Glutamatergic neuron (in vitro differentiated cells): ENCODE measurements around the gene FZD1. TPM values are rescaled to one million over a fixed set of nuclear protein-coding genes. Genes with fewer than 3 reads are reported as not detected.

Source experiments
- DNase-seq: peaks from one replicate; pipeline ENCODE4 v3.0.0; 2022
- H3K27ac Mint-ChIP-seq: one replicate; pipeline ENCODE4 v1.8.0; 2020; ENCODE audit warnings: mild to moderate bottlenecking, mixed read lengths, inconsistent platforms; ENCODE audit not compliant: unreplicated experiment
- H3K27me3 Mint-ChIP-seq: one replicate; pipeline ENCODE4 v1.8.0; 2020; ENCODE audit warnings: mild to moderate bottlenecking, moderate library complexity, mixed read lengths, inconsistent platforms; ENCODE audit not compliant: unreplicated experiment
- H3K36me3 Mint-ChIP-seq: one replicate; pipeline ENCODE4 v1.8.0; 2020; ENCODE audit warnings: mild to moderate bottlenecking, mixed read lengths, inconsistent platforms; ENCODE audit not compliant: unreplicated experiment
- H3K4me1 Mint-ChIP-seq: one replicate; pipeline ENCODE4 v1.8.0; 2020; ENCODE audit warnings: mild to moderate bottlenecking, low read depth, mixed read lengths, inconsistent platforms; ENCODE audit not compliant: unreplicated experiment
- H3K4me3 Mint-ChIP-seq: one replicate; pipeline ENCODE4 v1.8.0; 2020; ENCODE audit warnings: mild to moderate bottlenecking, mixed read lengths, inconsistent platforms; ENCODE audit not compliant: unreplicated experiment
- H3K9me3 Mint-ChIP-seq: one replicate; pipeline ENCODE4 v1.8.0; 2020; ENCODE audit warnings: mild to moderate bottlenecking, moderate library complexity, mixed read lengths, inconsistent platforms; ENCODE audit not compliant: unreplicated experiment
- CTCF ChIP-seq: fragments of 200-600 bp; sonication (generic); IDR thresholded peaks from one replicate; pipeline ENCODE4 v1.5.0; 2021; ENCODE audit not compliant: partially characterized antibody, unreplicated experiment
- total RNA-seq: library from RNA; stranded (reverse); fragmentation: NEBNext Ultra II Directional; extraction: Animal tissue kit (Norgen Biotek cat#: 25700); gene quantifications from one replicate; pipeline ENCODE4 v1.2.1, GENCODE V29; 2021; ENCODE audit not compliant: unreplicated experiment

FZD1 gene
- total RNA-seq, 1 donor from 2014 or later, result 4.9 TPM

DNA sequence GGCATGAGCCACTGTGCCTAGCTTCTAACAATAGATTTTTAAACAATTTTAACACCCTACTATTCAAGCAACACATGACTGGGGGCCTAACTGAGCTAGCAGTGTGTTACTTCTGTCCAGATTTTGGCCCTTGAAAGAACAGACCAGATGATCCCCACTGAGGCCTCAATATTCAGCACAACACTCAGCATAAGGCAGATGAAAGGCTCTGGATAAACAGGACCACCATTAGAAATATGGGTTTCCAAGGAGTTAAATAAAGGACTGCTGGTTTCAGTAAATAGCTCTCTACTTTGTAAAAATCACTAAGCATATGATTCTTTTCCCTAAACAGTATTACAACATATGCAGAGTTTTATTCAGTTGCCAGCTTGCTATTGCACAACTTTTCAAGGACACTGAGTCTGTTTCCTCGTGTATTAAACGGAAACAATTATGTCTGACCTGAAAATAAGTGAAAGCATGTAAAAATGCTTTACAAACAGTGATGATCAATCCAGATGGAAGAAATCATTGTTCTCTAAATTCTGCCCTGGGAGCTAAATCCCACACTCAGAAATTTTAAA lies 23.8 kb upstream of the FZD1 start:
- Mint-ChIP-seq H3K4me1 (no peaks in the 10 kb centered on the region), H3K9me3 (no peaks in the 10 kb centered on the region), H3K36me3 (peaks cover 5% of the 10 kb centered on the region), H3K27ac (no peak overlapping the region), H3K27me3 (no peaks in the 10 kb centered on the region), H3K4me3 (no peak overlapping the region)
- no peak for TF ChIP-seq CTCF
- DNase-seq, result no peak

GRCh38 chr7:91242097-91242844 lies 22.0 kb upstream of the FZD1 start:
- Mint-ChIP-seq H3K9me3 (no peaks in the 10 kb centered on the region), H3K4me1 (no peaks in the 10 kb centered on the region), H3K27ac (no peak overlapping the region), H3K4me3 (no peak overlapping the region), H3K27me3 (no peaks in the 10 kb centered on the region), H3K36me3 (peaks cover 5% of the 10 kb centered on the region)
- DNase-seq, result no peak
- no peak for TF ChIP-seq CTCF

DNA sequence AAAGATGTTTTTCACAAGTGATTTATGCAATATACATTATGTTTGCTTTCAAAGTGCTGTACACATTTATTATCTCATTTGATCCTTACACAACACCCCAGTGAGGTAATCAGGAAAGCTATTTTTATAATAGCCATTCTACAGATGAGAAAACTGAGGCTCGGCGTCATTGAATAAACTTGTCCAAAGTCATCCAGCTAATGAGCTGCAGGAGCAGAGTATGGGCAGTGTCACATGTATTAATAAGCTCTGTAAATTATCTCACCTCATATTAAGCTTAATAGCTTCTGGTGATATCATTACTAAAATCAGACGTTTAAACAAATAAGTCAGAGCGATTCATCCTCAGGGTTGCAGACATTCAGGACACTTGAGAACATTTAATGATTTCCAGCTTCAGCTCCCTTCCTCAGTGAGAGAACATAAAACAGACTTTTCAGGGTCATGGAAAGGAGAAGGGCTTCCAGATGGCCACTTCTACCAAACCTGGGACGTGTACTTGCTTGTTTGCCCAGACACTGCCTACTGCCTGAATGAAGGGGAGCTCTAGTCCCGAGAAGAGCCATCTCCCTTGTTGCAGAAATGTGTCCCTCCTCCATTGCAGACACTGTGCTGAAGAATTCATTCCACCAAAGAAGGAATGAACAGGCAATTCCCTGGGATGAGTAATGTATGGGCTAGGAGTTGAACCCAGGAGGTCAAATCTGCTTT lies 20.5 kb upstream of the FZD1 start:
- no peak for DNase-seq
- H3K27me3 Mint-ChIP-seq, result no peaks in the 10 kb centered on the region
- no peak for TF ChIP-seq CTCF
- no peaks in the 10 kb centered on the region for H3K4me1 Mint-ChIP-seq
- no peak overlapping the region for H3K27ac Mint-ChIP-seq
- H3K4me3 Mint-ChIP-seq, result no peak overlapping the region
- peaks cover 5% of the 10 kb centered on the region for H3K36me3 Mint-ChIP-seq
- peaks cover 1% of the 10 kb centered on the region for H3K9me3 Mint-ChIP-seq

GRCh38 chr7:91247500-91247899 lies 16.7 kb upstream of the FZD1 start:
- Mint-ChIP-seq H3K4me1 (no peaks in the 10 kb centered on the region), H3K4me3 (no peak overlapping the region), H3K36me3 (peaks cover 5% of the 10 kb centered on the region), H3K9me3 (peaks cover 1% of the 10 kb centered on the region), H3K27ac (no peak overlapping the region), H3K27me3 (no peaks in the 10 kb centered on the region)
- no peak for DNase-seq
- TF ChIP-seq CTCF, result no peak

DNA sequence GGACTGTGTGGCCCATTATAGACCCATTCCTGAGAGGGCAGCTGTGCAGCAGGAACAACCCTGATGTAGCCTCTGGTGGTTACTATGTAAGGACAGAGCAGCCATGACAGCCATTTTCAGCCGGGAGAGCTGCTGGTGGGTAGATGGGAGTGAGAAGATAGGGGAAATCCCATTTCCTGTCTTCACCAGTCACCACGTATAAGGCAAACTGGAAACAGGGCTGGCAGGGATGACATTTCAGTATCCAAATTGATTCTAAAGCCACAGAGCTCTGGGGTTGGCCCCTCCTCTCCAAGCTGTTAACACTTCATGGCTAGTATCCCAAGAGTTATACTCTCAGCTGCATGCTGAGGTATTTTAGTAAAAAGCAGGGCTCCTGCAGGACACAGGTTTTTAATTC lies 15.2 kb upstream of the FZD1 start:
- no peak for DNase-seq
- no peak overlapping the region for H3K4me3 Mint-ChIP-seq
- peaks cover 3% of the 10 kb centered on the region for H3K9me3 Mint-ChIP-seq
- H3K27ac Mint-ChIP-seq, result no peak overlapping the region
- no peaks in the 10 kb centered on the region for H3K27me3 Mint-ChIP-seq
- no peaks in the 10 kb centered on the region for H3K36me3 Mint-ChIP-seq
- no peak for TF ChIP-seq CTCF
- H3K4me1 Mint-ChIP-seq, result no peaks in the 10 kb centered on the region
